DMS 273 (cell line): ENCODE results near the gene JAKMIP1.

Experiments used
- DNase-seq: peaks from one replicate; lab custom pipeline; 2025; ENCODE audit not compliant: unreplicated experiment; lab: John Stamatoyannopoulos, UW

JAKMIP1 gene

DNA sequence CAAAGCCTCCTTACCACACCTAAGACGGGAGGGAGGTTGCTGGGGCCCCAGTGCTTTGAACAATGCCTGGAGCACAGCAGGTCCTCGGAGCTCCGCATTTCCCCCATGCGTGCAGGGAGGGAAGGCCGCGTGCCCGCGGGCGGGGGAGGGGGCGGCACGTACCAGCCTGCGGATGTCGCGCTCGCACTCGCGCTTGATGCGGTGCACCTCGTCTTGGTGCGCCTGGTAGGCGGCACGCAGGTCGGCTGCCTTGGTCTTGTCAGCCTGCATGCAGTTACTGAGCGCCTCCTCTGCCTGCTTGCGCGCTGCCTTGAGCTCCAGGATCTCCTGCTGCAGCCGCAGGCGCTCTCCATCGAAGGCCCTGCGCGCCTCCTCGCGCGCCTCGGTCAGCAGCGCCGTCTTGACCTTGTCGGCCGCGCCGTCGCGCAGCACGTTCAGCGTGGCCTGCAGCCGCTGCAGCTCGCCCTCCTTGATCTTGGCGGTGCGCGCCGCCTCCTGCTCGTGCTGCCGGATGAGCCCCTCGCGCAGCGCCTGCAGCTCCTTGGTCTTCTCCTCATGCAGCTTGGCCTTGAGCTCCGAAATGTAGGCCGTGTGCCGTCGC, 94.9 kb downstream of the JAKMIP1 start:
- DNase-seq, result no peak

DNA sequence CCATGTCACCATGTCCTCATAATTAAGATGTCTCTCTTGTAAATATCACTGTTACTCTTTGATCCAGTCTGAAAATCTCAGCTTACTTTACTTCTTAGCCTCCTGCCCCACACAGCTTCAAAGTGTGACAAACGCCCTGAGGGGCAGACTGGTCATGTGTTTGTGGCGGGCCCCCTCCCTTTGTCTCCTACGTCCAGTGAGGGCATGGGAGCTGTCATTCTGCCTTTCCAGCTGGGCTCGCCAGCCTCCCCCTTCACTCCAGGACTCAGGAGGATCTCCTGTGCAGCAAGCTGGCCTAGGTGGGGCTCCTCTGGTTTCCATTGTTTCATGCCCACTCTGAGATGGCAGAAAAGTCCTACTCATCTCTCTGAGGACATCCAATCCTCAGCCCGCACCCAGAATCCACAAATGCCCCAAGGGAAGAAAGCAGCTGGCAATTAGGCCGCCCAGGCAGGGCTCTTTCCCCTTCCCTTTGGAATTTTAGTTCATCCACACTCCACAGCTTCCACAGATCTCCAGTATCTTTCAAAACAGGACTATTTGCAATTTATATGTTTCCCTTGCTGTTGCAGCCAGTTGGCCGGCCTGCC, 95.7 kb downstream of the JAKMIP1 start:
- DNase-seq, result no peak

DNA sequence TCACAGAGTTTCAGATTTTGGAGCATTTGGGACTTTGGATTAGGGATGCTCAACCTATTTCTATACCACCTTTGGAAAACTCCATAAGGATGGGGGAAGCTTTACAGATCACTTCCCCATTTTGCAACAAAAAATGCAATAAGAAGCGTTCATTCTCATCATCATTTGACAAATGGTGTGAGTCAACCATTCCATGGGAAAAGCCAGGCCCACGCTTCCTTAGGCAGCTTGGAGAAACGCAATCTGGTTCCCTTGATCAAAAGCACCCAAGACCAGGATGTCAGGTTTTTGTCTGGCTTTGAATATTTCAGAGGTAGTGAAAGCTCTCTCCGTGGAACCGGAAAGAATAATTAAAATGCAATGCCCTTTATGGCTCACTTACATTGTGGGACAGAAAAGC, 102.8 kb downstream of the JAKMIP1 start:
- no peak for DNase-seq

DNA sequence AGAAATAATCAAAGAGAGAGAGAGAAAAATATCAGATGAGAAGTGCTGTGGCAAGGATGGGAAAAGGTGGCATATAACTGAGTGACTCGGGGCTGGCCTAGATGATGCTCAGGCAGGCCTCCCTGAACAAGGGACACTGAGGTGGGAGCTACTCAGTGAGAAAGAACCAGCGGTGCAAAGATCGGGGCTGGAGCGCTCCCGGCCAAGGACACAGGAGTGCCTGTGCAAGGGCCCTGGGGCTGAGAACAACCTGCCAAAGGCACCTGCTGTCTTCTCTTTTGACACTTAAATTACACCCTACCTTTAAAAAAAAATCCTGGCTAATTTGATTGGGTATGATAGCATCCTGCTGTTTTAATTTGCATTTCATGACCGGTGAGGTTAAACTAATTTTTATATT, 104.5 kb downstream of the JAKMIP1 start:
- DNase-seq, result no peak

DNA sequence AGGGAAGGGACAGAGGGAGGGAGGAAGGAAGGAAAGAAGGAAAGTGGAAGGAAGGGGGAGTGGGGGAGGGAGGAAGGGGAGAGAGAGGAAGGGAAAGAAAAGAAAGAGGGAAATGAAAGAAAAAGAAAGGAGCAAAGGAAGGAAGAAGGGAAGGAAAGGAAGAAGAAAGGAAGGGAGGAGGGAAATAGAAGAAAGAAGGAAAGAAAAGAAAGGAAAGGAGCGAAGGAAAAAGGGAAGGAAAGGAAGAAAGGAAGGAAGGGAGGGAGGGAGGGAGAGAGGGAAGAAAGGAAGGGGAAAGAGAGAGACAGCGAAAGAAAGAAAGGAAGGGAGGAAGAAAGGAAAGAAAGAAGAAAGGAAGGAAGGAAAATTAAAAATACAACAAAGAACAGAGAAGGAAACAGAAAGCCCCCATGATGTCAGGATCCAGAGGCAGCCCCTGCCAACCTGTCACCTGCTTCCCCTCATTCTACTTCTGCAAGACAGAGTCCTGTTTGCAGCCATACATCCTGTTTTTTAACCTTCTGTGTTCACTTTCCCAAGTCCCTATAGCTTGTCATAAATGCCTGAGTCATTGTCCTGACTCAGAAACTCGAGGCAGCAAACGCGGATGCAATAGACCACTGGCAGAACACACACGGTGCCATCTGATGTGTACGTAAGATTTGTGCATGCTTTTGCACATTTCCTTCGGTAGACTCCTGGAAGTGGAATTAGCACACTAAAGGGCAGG, 105.2 kb downstream of the JAKMIP1 start:
- no peak for DNase-seq

DNA sequence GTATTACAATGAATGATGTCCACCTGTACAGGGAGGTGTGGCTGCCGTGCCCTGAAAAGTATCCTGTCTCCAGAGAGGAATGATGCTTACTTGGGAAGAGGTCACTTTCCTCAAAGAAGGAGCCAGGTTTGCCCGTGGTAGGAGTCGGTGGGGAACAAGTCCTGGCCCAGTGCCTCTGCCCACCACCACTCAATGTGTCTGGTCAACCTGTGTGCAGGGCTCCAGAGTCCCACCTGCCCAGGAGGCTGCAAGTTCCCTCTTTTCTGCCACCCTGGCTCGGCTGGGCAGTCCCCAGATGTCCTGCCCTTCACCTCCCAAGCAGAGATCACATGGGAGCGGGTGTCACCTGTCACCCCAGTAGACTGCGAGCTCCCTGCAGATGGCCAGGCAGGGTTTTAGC, 106.7 kb downstream of the JAKMIP1 start:
- no peak for DNase-seq

DNA sequence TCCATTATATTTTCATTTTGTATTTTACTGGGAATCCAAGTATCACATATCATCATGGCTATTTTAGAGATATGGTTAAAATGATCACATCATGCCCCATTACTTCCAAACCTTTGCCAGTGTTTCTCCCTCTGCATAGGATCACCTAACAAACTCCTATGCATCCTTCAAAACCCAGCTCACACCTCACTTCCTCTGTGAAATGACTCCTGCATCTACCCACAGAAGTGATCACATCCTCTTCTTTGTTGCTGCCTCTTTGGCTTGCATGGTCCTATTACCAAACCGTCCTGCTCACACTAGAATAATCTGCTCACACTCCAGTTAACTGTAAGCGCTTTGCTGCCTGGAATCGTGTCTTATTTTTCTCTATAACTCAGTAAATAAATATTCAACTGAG, 107.4 kb downstream of the JAKMIP1 start:
- no peak for DNase-seq

DNA sequence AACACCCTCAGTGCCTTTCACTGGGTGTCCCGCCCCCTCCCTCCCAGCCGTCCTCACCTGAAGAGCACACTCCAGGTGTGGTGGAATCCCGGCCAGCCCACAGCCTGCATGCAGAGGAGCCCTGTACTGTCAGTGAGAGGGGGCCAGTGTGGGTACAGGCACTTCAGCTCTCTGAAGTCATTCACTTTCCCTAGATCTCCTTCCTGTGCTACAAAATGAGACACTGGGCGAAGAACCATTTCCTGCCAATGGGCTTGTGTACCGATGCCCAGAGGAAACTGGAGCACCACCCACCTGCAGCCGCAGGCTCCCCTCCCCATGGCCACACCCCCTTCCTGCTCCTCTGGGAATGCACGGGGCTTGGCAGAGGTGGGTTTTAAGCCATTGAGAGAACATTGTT, 108.2 kb downstream of the JAKMIP1 start:
- no peak for DNase-seq

DNA sequence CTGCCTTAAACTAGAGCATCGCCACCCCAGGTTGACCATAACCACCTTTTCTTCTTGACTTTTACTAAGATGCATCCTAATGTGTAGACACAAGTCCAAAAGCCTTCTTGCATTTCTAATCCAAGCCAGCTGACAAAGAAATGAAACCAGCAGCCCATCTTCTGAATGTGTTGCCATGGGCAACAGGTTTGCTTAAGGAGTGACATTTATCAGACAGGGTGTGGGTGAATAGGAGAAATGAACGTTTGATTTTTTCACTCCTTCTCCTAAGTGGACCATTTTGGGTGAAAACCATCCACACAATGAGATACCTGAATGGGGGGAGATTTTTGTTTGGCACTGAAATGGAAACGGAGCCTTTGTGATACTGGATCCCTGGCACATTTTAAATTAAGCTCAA, 109.4 kb downstream of the JAKMIP1 start:
- DNase-seq, result no peak

DNA sequence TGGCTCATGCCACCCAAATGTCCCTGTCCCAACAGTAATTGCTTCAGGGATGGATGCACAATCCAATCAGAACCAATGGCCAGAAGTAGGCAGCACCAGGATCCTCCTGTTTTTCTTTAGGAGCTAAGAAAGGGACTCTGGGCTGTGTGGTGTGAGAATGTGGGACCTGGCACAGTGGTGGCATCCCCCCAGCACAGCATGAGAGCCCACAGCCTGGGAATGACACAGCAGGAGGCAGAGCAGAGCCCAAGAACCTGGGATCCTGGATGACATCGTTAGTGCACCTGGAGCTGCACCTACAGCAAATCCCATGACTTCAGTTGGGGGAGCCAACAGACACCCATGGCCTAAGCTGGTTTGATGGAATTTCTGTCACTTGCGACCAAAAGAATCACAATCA, 111.4 kb downstream of the JAKMIP1 start:
- DNase-seq, result no peak

DNA sequence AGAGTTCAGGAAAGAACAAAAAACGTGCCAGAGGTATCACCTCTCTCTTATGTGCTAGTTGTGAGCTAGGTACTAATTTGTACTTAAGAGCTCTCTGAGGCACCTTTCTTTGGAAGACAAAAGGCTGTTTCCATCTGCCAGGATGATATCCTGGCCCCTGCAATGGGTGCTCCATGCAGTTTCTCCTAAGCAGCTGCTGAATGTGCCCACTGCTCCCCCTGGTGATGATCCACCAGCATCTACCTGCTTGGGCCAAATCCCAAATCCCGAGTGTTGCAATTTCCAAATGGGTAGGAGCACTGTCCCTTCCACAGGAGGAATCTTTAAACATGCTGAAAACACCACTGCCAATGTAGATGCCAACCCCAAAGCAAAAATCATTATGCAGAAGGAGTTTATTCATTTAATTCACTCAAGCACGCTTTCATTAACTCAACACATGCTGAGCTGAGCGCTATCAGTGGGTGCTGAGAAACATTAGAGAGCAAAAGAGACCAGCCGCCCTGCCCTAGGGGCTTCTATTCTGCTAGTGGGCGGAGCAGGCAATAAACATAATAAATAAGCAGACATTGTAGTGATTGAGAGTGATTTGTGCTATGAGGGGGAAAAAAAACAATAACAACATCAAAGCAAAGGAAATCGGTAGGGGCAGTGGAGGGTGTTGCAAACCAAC, 112.5 kb downstream of the JAKMIP1 start:
- peak; percentile 66 for DNase-seq

DNA sequence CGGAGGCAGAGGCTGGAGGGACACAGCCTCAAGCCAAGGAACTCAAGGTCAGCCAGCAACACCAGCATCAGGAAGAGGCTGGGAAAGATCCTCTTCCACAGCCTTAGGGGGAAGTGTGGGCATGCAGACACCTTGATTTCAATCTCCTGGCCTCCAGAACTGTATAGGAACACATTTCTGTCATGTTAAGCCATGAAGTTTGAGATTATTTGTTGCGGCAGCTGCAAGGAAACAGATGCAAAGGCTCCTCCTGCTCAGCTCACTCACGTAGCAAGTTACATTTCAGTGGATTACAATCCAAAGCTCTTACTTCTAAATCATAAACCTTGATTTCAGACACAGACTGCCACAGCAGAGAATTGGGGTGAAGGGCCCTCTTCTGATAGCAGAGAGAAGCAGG, 113.5 kb downstream of the JAKMIP1 start:
- DNase-seq, result no peak

DNA sequence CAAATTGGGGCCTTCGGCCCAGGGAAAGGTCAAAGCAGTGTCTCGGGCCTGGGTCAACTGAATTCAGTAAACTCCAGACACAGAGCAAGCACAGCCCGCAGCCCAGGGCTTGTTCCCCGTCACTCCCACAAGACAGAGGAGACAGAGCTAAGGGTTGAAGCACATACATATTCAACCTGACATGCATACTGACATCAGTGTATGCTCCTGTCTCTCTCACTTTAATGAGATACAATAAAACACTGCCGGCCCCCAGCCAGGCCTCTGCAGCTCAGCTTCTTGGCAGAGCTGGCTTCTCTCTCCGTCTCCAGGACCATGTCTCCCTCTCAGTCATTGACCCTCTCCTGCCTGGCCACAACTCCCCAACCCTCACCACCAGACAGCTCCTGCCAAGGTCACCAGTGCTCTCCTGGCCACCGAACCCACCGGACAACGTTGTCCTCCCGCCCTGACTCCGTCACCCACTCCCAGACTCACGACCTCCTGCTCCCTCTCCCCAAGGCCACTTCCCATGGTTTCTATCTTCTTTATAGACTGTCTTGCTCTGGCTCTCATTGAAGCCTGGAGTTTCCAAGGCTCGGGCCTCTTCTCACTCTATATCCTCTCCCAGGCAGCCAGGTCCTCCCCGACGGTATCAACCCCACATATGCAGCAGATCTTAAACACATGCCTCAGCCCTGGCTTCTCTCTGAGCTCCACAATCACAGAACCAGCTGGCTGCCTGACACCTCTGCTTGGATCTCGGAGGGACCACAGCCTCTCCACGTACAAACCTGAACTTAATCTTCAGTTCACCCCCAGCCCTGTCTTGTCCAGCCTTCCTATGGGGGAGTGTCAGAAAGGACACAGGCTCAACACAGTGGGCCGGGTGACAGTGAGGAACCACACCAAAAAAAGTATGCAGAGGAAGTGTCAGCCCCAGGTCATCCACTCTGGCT, 114.4 kb downstream of the JAKMIP1 start:
- DNase-seq, result no peak

DNA sequence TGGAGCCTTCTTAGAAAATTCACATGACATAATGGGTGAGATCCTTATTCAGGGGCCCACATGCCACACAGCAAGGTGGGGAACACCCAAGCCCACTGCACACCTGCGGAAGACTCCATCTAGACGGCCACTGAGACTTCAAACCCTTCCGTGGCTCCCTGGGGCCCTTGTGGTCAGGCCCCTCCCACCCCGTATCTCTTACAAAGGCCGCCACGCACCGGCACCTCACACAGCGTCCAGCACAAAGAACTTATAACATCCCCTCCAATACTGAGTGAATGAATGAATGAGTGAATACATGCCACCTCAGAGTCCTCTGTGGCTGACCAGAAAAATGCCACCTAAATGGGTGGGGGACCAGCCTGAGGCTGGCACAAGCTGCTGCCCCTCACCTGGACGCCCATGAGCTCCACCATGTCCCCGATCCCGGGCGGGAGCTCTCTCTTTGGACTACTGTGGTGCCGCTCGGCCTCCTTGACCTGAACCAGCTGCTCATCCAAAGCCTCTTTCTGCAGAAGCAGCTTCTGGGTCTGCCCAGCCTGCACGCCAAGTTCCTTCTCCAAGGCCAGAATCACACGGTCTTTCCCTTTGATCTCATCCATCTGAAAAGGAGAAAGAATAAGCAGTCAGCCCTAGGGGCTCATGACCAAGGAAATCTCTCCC, 115.2 kb downstream of the JAKMIP1 start:
- DNase-seq, result no peak

DNA sequence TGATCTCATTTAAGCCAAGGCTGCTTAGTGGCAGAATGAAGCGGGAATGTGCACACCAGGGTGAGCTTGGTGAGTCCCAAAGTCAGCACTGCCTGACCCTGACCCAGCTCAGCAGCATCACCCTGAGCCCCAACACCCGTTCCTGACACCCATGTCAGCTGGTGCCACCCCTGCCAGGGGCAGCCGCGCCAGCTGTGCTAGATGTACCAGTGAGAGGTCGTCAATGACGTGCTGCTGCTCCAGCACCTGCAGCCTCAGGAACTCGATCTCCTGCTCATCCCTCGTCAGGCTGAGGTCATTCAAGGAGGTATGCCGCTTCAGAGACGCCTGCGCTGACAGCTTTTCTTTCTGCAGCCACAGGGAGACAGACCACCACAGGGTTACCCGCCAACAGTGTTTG, 120.4 kb downstream of the JAKMIP1 start:
- DNase-seq, result no peak

DNA sequence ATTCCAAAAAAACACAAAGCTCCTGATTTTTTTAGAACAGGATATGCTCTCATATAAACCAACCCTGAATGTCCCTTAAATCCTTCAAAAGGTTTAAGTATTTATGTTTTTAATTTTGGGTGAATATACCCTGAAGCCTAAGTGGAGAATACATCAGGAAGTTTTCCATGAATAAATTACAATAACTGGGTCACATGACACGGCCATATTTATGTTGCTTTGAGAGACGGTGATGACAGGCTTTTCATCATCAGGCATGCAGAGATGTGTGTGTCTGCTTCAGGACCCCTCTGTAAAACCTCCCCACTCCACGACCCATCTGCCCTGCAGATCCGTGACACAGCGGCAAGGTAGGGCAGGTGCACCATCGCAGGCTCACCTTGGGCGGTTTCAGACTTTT, 121.8 kb downstream of the JAKMIP1 start:
- DNase-seq, result no peak

DNA sequence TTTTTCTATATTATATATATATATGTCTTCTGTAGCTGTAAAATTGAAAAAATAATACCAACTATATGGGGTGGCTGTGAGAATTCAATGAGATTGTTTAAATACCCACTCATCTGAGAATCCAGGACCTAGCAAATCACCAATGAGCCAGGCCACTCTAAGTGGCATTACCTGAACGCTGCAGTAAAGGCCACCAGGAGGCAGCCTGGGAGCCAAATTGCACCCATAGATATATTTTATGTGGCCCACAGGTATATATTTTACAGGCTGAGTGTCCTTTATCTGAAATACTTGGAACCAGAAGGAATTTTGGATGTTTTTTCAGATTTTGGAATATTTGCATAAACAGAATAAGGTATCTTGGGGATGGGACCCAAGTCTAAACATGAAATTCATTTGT, 124.0 kb downstream of the JAKMIP1 start:
- DNase-seq, result peak; percentile 17

DNA sequence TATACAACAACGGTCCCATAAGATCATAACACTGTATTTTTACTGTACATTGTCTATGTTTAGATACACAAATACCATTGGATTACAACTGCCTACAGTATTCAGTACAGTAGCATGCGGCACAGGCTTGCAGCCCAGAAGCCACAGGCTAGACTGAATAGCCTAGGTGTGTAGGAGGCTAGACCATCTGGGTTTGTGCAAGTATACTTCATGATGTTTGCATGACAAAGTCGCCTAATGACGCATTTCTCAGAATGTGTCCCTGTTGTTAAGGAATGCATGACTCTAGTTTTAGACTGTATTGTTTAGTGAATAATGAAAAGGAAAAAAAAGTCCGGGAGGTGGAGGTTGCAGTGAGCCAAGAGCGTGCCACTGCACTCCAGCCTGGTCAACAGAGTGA, 125.6 kb downstream of the JAKMIP1 start:
- DNase-seq, result no peak

DNA sequence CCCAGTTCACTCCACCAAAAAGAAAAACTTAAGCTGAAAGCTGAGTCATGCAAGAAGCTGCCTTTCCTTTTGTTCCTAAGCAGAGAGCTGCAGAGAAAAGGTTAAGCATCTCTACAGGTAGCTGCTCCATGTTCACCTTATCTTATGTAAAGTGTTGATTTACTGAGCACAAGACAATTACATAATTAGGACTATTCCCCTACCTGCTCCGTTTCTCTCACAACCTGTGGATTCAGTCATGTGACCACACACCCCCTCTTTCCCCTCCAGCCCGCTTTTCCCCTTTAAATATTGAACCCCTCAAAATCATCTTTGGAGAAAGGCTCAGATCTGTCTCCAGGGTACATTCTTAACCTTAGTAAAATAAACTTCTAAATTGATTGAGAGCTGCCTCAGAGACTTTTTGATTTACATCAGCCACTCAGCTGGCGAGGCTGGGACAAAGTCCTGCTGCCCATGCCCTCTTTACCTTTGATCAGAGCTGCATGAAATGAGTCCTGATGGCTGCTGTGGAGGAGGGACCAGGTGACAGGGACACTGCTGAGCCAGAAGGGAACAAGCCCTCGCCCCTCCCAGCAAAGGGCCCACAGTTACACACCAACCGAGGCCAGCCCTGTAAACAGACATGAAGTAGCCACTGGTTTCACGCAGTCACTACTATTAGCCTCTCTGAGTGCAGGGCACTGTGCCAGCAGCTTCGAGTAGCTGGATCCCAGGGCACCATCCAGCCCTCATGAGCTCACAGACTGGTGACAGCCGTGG, 128.2 kb downstream of the JAKMIP1 start:
- peak; percentile 21 for DNase-seq
